ENCODE results near the gene SQOR. TPM values are rescaled to one million over a fixed set of nuclear protein-coding genes. Genes with fewer than 3 reads are reported as not detected.

The SQOR gene
- polyA plus RNA-seq, 2 of the 4 experiments (the other 2 are of a cell fraction) = 33.8 to 71.7 TPM

- Histone ChIP-seq H3K27ac (no peak overlapping the region), H3K9me3 (no peaks in the 10 kb centered on the region), H3K4me2 (no peak overlapping the region), H3K4me1 (no peaks in the 10 kb centered on the region), H3K4me3 (no peak overlapping the region)
- TF ChIP-seq HES2 (IDR thresholded peaks at IDR 0.05) (no peak), BHLHE40 (IDR thresholded peaks at IDR 0.05; ENCODE audit: low read depth, low read length) (no peak), TP53 (CRISPR knock-in tag; IDR thresholded peaks at IDR 0.05) (no peak), JUNB (IDR thresholded peaks at IDR 0.05) (no peak), CTCF (IDR thresholded peaks at IDR 0.05) (no peak), CHD4 (IDR thresholded peaks at IDR 0.05; ENCODE audit: borderline replicate concordance) (no peak), KDM5A (IDR thresholded peaks at IDR 0.05) (no peak), POLR2A (IDR thresholded peaks at IDR 0.05; ENCODE audit: low read length) (no peak), RNF2 (IDR thresholded peaks at IDR 0.05; ENCODE audit: borderline replicate concordance, low read depth) (no peak), HDAC2 (IDR thresholded peaks at IDR 0.05) (no peak), SREBF2 (IDR thresholded peaks at IDR 0.05) (no peak)
- ChIA-PET CTCF (interaction anchor here (0.7 to 3.0 kb wide), 3 partner anchors 9 to 43 kb away, joined by 3 to 9 read pairs (median 7); no protein-coding TSS in a partner anchor), POLR2A (no interaction called here)
- ATAC-seq (no peak), FAIRE-seq (no peak), DNase-seq (ENCODE audit: low read depth in 1 of 2, low spot score in 1 of 2) (no peak)
- WGBS (ENCODE audit: missing lambda C conversion rate) = 82% methylated on average over 6 of the region's 6 CpGs
Observed at GRCh38 chr15:45662375-45662774, 27.5 kb downstream of the SQOR start.

- no peak for FAIRE-seq
- no peak for ATAC-seq
- no peak for DNase-seq (ENCODE audit: low read depth in 1 of 2, low spot score in 1 of 2)
- Histone ChIP-seq H3K27ac (no peak overlapping the region), H3K9me3 (no peaks in the 10 kb centered on the region), H3K4me3 (no peak overlapping the region), H3K4me1 (no peaks in the 10 kb centered on the region), H3K4me2 (no peak overlapping the region)
- 81% methylated on average over 5 of the region's 5 CpGs for WGBS (ENCODE audit: missing lambda C conversion rate)
- CTCF ChIA-PET = interaction anchor here (1.4 kb wide), 1 partner anchor 41 kb away, joined by 4 read pairs; no protein-coding TSS in a partner anchor
- POLR2A ChIA-PET = no interaction called here
- TF ChIP-seq KDM1A (IDR thresholded peaks at IDR 0.05; ENCODE audit: low read depth) (no peak), CEBPB (IDR thresholded peaks at IDR 0.05) (no peak), SREBF2 (IDR thresholded peaks at IDR 0.05) (no peak), ATOH8 (CRISPR knock-in tag; IDR thresholded peaks at IDR 0.05; ENCODE audit: low read depth) (no peak), NPAS2 (CRISPR knock-in tag; IDR thresholded peaks at IDR 0.05; ENCODE audit: borderline replicate concordance) (no peak)
Observed at GRCh38 chr15:45664451-45664850, 29.6 kb downstream of the SQOR start.

- H3K4me3 ChIP-seq = no peak overlapping the region
- FAIRE-seq (no peak), ATAC-seq (no peak), DNase-seq (ENCODE audit: low read depth in 1 of 2, low spot score in 1 of 2) (no peak)
- no peak overlapping the region for H3K27ac ChIP-seq
- TF ChIP-seq CBX2 (IDR thresholded peaks at IDR 0.05; ENCODE audit: borderline replicate concordance, low read depth) = no peak
- no peak for TF ChIP-seq E2F6 (IDR thresholded peaks at IDR 0.05; ENCODE audit: borderline replicate concordance, low read depth)
- no peak for TF ChIP-seq ZSCAN20 (CRISPR knock-in tag; IDR thresholded peaks at IDR 0.05)
- no peak for TF ChIP-seq TP53 (CRISPR knock-in tag; IDR thresholded peaks at IDR 0.05)
- no peak for TF ChIP-seq JUN (IDR thresholded peaks at IDR 0.05)
- no peak for TF ChIP-seq HDAC2 (IDR thresholded peaks at IDR 0.05)
- no peak for TF ChIP-seq MAFK (IDR thresholded peaks at IDR 0.05; ENCODE audit: partially characterized antibody)
- no peak for TF ChIP-seq POLR2AphosphoS2 (conservative IDR thresholded peaks at IDR 0.05; ENCODE audit: low read length)
- no peak for TF ChIP-seq ESRRA (IDR thresholded peaks at IDR 0.05; ENCODE audit: borderline replicate concordance, low read length)
- no peak for TF ChIP-seq RARB (CRISPR knock-in tag; IDR thresholded peaks at IDR 0.05)
- TF ChIP-seq CTCF (IDR thresholded peaks at IDR 0.05) = no peak
- TF ChIP-seq PHF8 (IDR thresholded peaks at IDR 0.05; ENCODE audit: borderline replicate concordance, low read depth) = no peak
- no peak for TF ChIP-seq RCOR1 (IDR thresholded peaks at IDR 0.05; ENCODE audit: low read depth, low read length)
- CTCF ChIA-PET = interaction anchor here (0.8 kb wide), 1 partner anchor 91 kb away, joined by 4 read pairs; no protein-coding TSS in a partner anchor
- 37% methylated on average over 1 of the region's 1 CpG for WGBS (ENCODE audit: missing lambda C conversion rate)
- no peak overlapping the region for H3K4me2 ChIP-seq
- POLR2A ChIA-PET = no interaction called here
- H3K4me1 ChIP-seq = no peaks in the 10 kb centered on the region
- no peaks in the 10 kb centered on the region for H3K9me3 ChIP-seq
Observed at GRCh38 chr15:45665261-45665660, 30.4 kb downstream of the SQOR start.
